HepG2 (cell line): ENCODE results near the gene LDB3. TPM values are rescaled to one million over a fixed set of nuclear protein-coding genes. Genes with fewer than 3 reads are reported as not detected.

Experiments
- ATAC-seq: fragments of 200-7000 bp; cut with Tn5 transposase; 3 replicates; pipeline ENCODE4 v1.9.1; 2020; ENCODE audit warnings: mild to moderate bottlenecking, moderate library complexity
- BruUV-seq: library from RNA; stranded (reverse); fragments of 400-500 nt; replicated peaks from 2 replicates; lab custom pipeline; 2021; lab: Mats Ljungman, UMichigan
- CTCF ChIA-PET: fragments of 300-600 bp; formaldehyde crosslinking; extraction: SDS; loops from one replicate; lab custom pipeline; 2021; ENCODE audit warnings: low total read pairs, inconsistent platforms, low intra/inter-chr PET ratio; lab: Yijun Ruan, JAX
- POLR2A ChIA-PET: fragments of 350-600 bp; sonication (Branson Sonifier 250); formaldehyde crosslinking; loops from one replicate; lab custom pipeline; 2020; ENCODE audit warnings: antibody characterized with exemption, inconsistent platforms; lab: Yijun Ruan, JAX
- DNase-seq: peaks from one replicate; pipeline ENCODE4 v3.0.0-alpha.2; 2015; ENCODE audit warnings: low spot score
- FAIRE-seq: peaks from 3 replicates; lab custom pipeline; 2011; peaks lifted over from hg19 to GRCh38; lab: Jason Lieb, UNC
- H2AFZ ChIP-seq: one replicate; pipeline ENCODE4 v1.6.1; 2011; ENCODE audit warnings: low read length, inconsistent platforms
- H3K27ac ChIP-seq: fragments of 300-600 bp; 3 replicates; pipeline ENCODE4 v1.8.0; 2011; ENCODE audit warnings: mixed run types, mild to moderate bottlenecking, mixed read lengths, low read length, inconsistent platforms; ENCODE audit not compliant: insufficient read depth; ENCODE audit errors: extremely low read length
- H3K27me3 ChIP-seq, 2 experiments: fragments of 200-600 bp in 1 of 2; 2 replicates in 1 of 2; 3 replicates in 1 of 2; pipeline versions ENCODE4 v1.6.0 to v1.8.0; 2011; ENCODE audit warnings: low read length in 2 of 2, mild to moderate bottlenecking in 2 of 2, moderate library complexity in 2 of 2, inconsistent platforms in 1 of 2; ENCODE audit not compliant: insufficient read depth in 2 of 2, control insufficient read depth in 1 of 2
- H3K36me3 ChIP-seq, 2 experiments: fragments of 200-600 bp in 1 of 2; replicated peaks in 1 of 2; 2 replicates in 1 of 2; 3 replicates in 1 of 2; pipeline versions ENCODE4 v1.5.1 to v1.8.0; 2011; ENCODE audit warnings: low read length in 2 of 2, inconsistent platforms in 1 of 2; ENCODE audit not compliant: insufficient read depth in 2 of 2, control insufficient read depth in 1 of 2
- H3K4me1 ChIP-seq: 2 replicates; pipeline ENCODE4 v1.5.1; 2012; ENCODE audit warnings: low read length, inconsistent platforms; ENCODE audit not compliant: insufficient read depth
- H3K4me2 ChIP-seq: 2 replicates; pipeline ENCODE4 v1.6.0; 2011; ENCODE audit warnings: low read depth, low read length, inconsistent platforms
- H3K4me3 ChIP-seq, 3 experiments: fragments of 200-600 bp in 1 of 3; sonication (generic), shearing (Covaris generic) in 1 of 3; replicated peaks in 1 of 3; 2 replicates each; pipeline ENCODE4 v1.5.1; 2011 to 2016; ENCODE audit warnings: low read length in 3 of 3, inconsistent platforms in 2 of 3, low read depth in 2 of 3, mild to moderate bottlenecking in 2 of 3, control low read depth in 1 of 3, mixed read lengths in 1 of 3; ENCODE audit not compliant: insufficient read depth in 1 of 3
- H3K79me2 ChIP-seq: one replicate; pipeline ENCODE4 v1.6.1; 2011; ENCODE audit warnings: low read length, inconsistent platforms; ENCODE audit not compliant: insufficient read depth
- H3K9ac ChIP-seq: 2 replicates; pipeline ENCODE4 v1.6.0; 2011; ENCODE audit warnings: mild to moderate bottlenecking, low read depth, low read length, inconsistent platforms; ENCODE audit not compliant: insufficient read depth
- H3K9me3 ChIP-seq: 2 replicates; pipeline ENCODE4 v1.5.1; 2012; ENCODE audit warnings: mild to moderate bottlenecking, low read length
- H4K20me1 ChIP-seq: 2 replicates; pipeline ENCODE4 v1.6.0; 2011; ENCODE audit warnings: inconsistent platforms, mild to moderate bottlenecking, low read length, moderate library complexity; ENCODE audit not compliant: insufficient read depth
- AKAP8 ChIP-seq: sonication (generic); formaldehyde crosslinking; IDR thresholded peaks from 2 replicates; pipeline ENCODE4 v1.5.1; 2020; ENCODE audit warnings: mild to moderate bottlenecking, missing genetic modification reagents
- ARID5B ChIP-seq: IDR thresholded peaks from 2 replicates; pipeline ENCODE4 v1.4.0; 2020; ENCODE audit warnings: mild to moderate bottlenecking, missing genetic modification reagents
- HNF4A ChIP-seq: sonication (generic); formaldehyde crosslinking; IDR thresholded peaks from 2 replicates; pipeline ENCODE4 v1.4.0; 2020; ENCODE audit warnings: missing genetic modification reagents
- HNRNPK ChIP-seq: fragments of 200-400 bp; formaldehyde crosslinking; IDR thresholded peaks from 2 replicates; pipeline ENCODE4 v1.6.1; 2018; ENCODE audit warnings: low read length, low read depth, moderate library complexity, mild to moderate bottlenecking; ENCODE audit not compliant: poor library complexity, severe bottlenecking
- HOXA9 ChIP-seq: sonication (generic); formaldehyde crosslinking; IDR thresholded peaks from 2 replicates; pipeline ENCODE4 v1.8.1; 2022; ENCODE audit warnings: missing genetic modification reagents, mild to moderate bottlenecking, moderate library complexity, borderline replicate concordance
- IRF9 ChIP-seq: sonication (generic); formaldehyde crosslinking; IDR thresholded peaks from 2 replicates; pipeline ENCODE4 v1.8.0; 2022; ENCODE audit warnings: missing genetic modification reagents, mild to moderate bottlenecking, borderline replicate concordance
- LCORL ChIP-seq, 2 experiments: fragments of 450-650 bp in 1 of 2; sonication (generic) in 1 of 2; formaldehyde crosslinking in 1 of 2; IDR thresholded peaks; 2 replicates each; pipeline versions ENCODE4 v1.5.0 to v1.6.1; 2017 to 2020; ENCODE audit warnings: antibody characterized with exemption in 1 of 2, missing genetic modification reagents in 1 of 2
- NCOA5 ChIP-seq: sonication (generic); formaldehyde crosslinking; IDR thresholded peaks from 2 replicates; pipeline ENCODE4 v1.4.0; 2020; ENCODE audit warnings: missing genetic modification reagents
- NFATC3 ChIP-seq: sonication (generic); formaldehyde crosslinking; IDR thresholded peaks from 2 replicates; pipeline ENCODE4 v1.5.1; 2020; ENCODE audit warnings: mild to moderate bottlenecking, missing genetic modification reagents
- NFYB ChIP-seq: sonication (generic); formaldehyde crosslinking; IDR thresholded peaks from 2 replicates; pipeline ENCODE4 v1.4.0; 2020; ENCODE audit warnings: missing genetic modification reagents
- RFXAP ChIP-seq: sonication (generic); formaldehyde crosslinking; IDR thresholded peaks from 2 replicates; pipeline ENCODE4 v1.4.0; 2020; ENCODE audit warnings: missing genetic modification reagents, borderline replicate concordance
- SALL1 ChIP-seq: sonication (generic); formaldehyde crosslinking; IDR thresholded peaks from 2 replicates; pipeline ENCODE4 v1.8.0; 2022; ENCODE audit warnings: mild to moderate bottlenecking, missing genetic modification reagents
- SIN3A ChIP-seq: IDR thresholded peaks from 2 replicates; pipeline ENCODE4 v1.6.1; 2011; ENCODE audit warnings: low read depth, mild to moderate bottlenecking, control low read depth, low read length, borderline replicate concordance
- SP140L ChIP-seq: sonication (generic); formaldehyde crosslinking; IDR thresholded peaks from 2 replicates; pipeline ENCODE4 v1.4.0; 2020; ENCODE audit warnings: missing genetic modification reagents, borderline replicate concordance
- SRSF4 ChIP-seq: fragments of 200-400 bp; formaldehyde crosslinking; IDR thresholded peaks from one replicate; pipeline ENCODE4 v1.6.1; 2018; ENCODE audit warnings: mild to moderate bottlenecking, low read depth, low read length, moderate library complexity; ENCODE audit not compliant: poor library complexity, severe bottlenecking
- TMF1 ChIP-seq: sonication (generic); formaldehyde crosslinking; IDR thresholded peaks from 2 replicates; pipeline ENCODE4 v1.8.1; 2022; ENCODE audit warnings: low read depth, missing genetic modification reagents
- ZBTB25 ChIP-seq: IDR thresholded peaks from 2 replicates; pipeline ENCODE4 v1.6.1; 2018; ENCODE audit warnings: missing genetic modification reagents
- ZNF260 ChIP-seq: sonication (generic); formaldehyde crosslinking; IDR thresholded peaks from 2 replicates; pipeline ENCODE4 v1.4.0; 2020; ENCODE audit warnings: missing genetic modification reagents, low read depth, mild to moderate bottlenecking, borderline replicate concordance
- ZNF558 ChIP-seq: sonication (generic); formaldehyde crosslinking; IDR thresholded peaks from 2 replicates; pipeline ENCODE4 v1.9.0; 2022; ENCODE audit warnings: mild to moderate bottlenecking, missing genetic modification reagents, borderline replicate concordance
- ZNF629 ChIP-seq: sonication (generic); formaldehyde crosslinking; conservative IDR thresholded peaks from 2 replicates; pipeline ENCODE4 v1.5.0; 2020; ENCODE audit warnings: missing genetic modification reagents
- WGBS: methylation state at CpG from one replicate; pipeline ENCODE4 v1.1.6; 2017; ENCODE audit warnings: low lambda C conversion rate; 5-methylcytosine and 5-hydroxymethylcytosine counted together
- in situ Hi-C: cut with HindIII; loops from 2 replicates; pipeline ENCODE4 v1.10.0; 2017; ENCODE audit warnings: low pct_unique_long_range_greater_than_20kb; ENCODE audit not compliant: extremely low pct_ligation_motif_present
- intact Hi-C: fragments of 100-400 bp; cut with micrococcal nuclease; formaldehyde crosslinking; loops from one replicate; pipeline ENCODE4 v1.10.0; 2022; ENCODE audit not compliant: unreplicated experiment
- polyA plus RNA-seq, 8 experiments: library from polyadenylated mRNA; depleted of rRNA in 3 of 8; stranded (reverse) in 7 of 8; unstranded in 1 of 8; fragments of >200 nt; fragmentation: Illumina TruSeq in 4 of 8; extraction: Trizol in 4 of 8; gene quantifications; 2 replicates each; pipeline versions ENCODE4 v1.2.1 to v1.2.3, GENCODE V29; 2011 to 2016; ENCODE audit warnings: low read depth in 4 of 8, missing spikeins in 1 of 8, mixed read lengths in 1 of 8; ENCODE audit not compliant: insufficient read depth in 1 of 8
- total RNA-seq, 5 experiments: library from RNA; depleted of rRNA; stranded (reverse); fragments of >200 nt; fragmentation: Illumina TruSeq; extraction: Trizol; gene quantifications; 2 replicates each; pipeline ENCODE4 v1.2.3, GENCODE V29; 2016; ENCODE audit warnings: low read depth in 1 of 5

Gene LDB3
- total and polyA plus RNA-seq, 2 of the 13 experiments (the other 11 are each of a cell fraction or from before 2014, with no cell fraction given) = not detected

- no peaks in the 10 kb centered on the region for H3K9me3 ChIP-seq
- intact Hi-C loops = no loop called here
- H3K27me3 ChIP-seq = peaks cover 2 to 23% of the 10 kb centered on the region in 2 experiments; a peak in 2 of 5 replicates
- no peak for FAIRE-seq
- no peak overlapping the region for H3K4me3 ChIP-seq
- H3K36me3 ChIP-seq = no peaks in the 10 kb centered on the region
- CTCF ChIA-PET = no interaction called here
- H3K79me2 ChIP-seq = no peaks in the 10 kb centered on the region
- no peak overlapping the region for H3K27ac ChIP-seq
- no peaks in the 10 kb centered on the region for H4K20me1 ChIP-seq
- in situ Hi-C loops = no loop called here
- peak; percentile 65 for ATAC-seq
- POLR2A ChIA-PET = interaction anchor here (1.3 to 1.5 kb wide), 2 partner anchors 26 to 27 kb away, joined by 3 to 7 read pairs; partner anchors contain the start of gene BMPR1A
- 50% methylated on average over 1 of the region's 1 CpG for WGBS
- BruUV-seq = no TSS peak
- peaks cover 40% of the 10 kb centered on the region for H3K4me1 ChIP-seq
- H3K4me2 ChIP-seq = 0 out of 2 replicates have a peak overlapping the region, but pooled peaks have one; percentile 5
- H3K9ac ChIP-seq = no peak overlapping the region
- H2AFZ ChIP-seq = no peak overlapping the region
- DNase-seq = peak; percentile 47
- TF ChIP-seq NCOA5 (CRISPR knock-in tag) (no peak), ZBTB25 (no peak), NFATC3 (no peak), HOXA9 (CRISPR knock-in tag) (no peak), SRSF4 (no peak), HNF4A (CRISPR knock-in tag) (peak; percentile 55), LCORL (IDR thresholded peaks at IDR 0.05) (peak; percentile 82), LCORL (CRISPR knock-in tag; IDR thresholded peaks at IDR 0.05) (no peak), ZNF260 (CRISPR knock-in tag) (no peak), ARID5B (CRISPR knock-in tag) (peak; percentile 39; the same call in 1 of the 2 replicates), HNRNPK (no peak), SIN3A (no peak), ZNF558 (CRISPR knock-in tag) (no peak), IRF9 (CRISPR knock-in tag) (no peak), AKAP8 (CRISPR knock-in tag) (no peak), ZNF629 (CRISPR knock-in tag) (no peak), SP140L (no peak), RFXAP (CRISPR knock-in tag) (no peak), SALL1 (CRISPR knock-in tag) (peak; percentile 46), TMF1 (no peak), NFYB (CRISPR knock-in tag) (no peak)
These were observed 61.9 kb downstream of the LDB3 start for GRCh38 chr10:86730227-86730626.
